Activated CD4-positive, alpha-beta T cell treated with anti-CD3 and anti-CD28 coated beads, Interleukin-2, amount 50 U/mL, for 4 hours (primary cell): ENCODE data around the gene ST3GAL4.
"Not testable (repeated sequence)": the region's sequence is repeated elsewhere in the genome, so short reads cannot be mapped to it uniquely, and the experiment has no call there.

Experiments
- DNase-seq, 2 experiments: peaks; one replicate each; pipeline ENCODE4 v3.0.0-alpha.2; 2020

ST3GAL4 gene

DNA sequence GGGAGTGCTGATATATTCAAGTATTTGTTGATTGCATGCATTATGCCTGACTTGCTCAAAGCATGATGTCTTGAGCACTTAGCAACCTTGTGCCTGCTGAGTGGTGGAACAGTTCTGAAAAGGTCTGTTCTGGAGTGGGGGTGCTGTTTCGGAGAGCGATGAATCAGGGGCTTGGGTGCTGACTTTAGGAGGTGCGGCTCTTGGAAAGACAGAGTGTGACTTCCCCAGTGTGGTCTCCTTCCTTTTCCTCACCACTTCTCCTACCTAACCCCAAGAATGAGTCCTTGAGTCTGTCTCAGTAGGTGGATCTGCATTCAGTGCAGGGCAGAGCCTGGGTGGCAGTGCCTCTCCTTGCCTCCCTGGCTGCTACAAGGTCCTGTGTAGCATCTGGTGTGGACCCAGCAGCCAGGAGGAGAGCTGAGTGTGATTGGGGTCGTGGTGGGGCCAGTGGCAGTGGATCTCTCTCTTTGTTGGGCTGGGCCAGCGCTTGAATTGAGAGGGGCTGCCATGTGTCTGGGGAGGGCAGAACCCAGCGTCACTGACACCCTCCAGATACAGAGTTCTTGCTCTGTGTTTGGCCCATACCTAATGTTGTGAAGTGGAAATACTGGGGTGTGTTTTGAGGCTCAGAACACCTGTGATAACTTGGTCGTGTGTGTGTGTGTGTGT, 35.9 kb downstream of the ST3GAL4 start:
- no peak for DNase-seq

DNA sequence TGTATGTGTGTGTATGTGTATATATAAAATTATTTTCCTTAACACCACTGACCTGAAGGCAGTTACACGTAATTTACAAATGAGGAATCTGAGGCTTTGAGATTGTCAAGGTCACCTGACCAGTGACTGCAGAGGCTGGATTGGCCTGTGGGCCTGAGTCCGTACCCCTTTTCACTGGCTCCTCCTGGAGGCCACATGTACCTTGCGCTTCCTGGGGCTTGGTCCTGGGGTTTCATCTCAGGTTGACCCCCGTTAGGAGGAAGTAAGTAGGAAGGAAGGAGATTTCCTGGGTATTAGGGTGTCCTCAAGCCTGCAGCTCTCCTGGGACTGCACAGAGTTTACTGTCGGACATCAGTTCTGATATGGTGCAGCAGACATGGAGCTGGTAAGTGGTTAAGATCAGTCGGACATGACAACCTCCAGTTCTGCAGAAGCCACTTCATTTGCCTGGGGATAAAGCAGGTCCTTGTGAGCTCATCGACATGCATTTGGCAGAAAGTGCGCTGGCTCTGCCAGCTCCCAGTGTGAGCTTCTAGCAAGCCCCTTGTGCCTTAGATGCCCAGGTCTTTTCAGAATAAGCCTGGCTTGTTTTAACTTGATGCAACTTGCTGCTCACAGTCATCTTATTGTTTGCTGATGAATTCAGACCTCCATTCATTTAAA, 36.6 kb downstream of the ST3GAL4 start:
- DNase-seq = no peak

DNA sequence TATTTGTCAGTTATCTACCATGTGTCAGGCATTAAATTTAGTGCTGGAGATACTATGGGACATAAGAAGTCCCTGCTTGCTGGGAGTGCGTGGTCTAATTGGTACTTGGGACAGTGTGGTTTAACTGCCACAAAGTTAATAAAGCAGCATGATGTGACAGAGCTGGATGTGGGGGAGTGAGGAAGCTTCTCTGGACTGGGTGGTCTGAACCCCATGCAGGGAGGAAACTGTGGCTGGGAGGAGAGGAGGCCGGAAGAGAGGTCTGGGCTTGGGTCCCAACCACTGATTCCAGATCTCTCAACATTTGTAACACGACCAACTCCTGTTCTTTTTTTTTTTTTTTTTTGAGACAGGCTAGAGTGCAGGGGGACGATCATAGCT, 37.1 kb downstream of the ST3GAL4 start:
- DNase-seq = no peak

- DNase-seq = no peak
Observed at GRCh38 chr11:126393143-126393542, 37.7 kb downstream of the ST3GAL4 start.

- no peak for DNase-seq
Observed at GRCh38 chr11:126394036-126394435, 38.5 kb downstream of the ST3GAL4 start.

- DNase-seq = not testable (repeated sequence)
Observed at GRCh38 chr11:126394634-126395072, 39.2 kb downstream of the ST3GAL4 start.

DNA sequence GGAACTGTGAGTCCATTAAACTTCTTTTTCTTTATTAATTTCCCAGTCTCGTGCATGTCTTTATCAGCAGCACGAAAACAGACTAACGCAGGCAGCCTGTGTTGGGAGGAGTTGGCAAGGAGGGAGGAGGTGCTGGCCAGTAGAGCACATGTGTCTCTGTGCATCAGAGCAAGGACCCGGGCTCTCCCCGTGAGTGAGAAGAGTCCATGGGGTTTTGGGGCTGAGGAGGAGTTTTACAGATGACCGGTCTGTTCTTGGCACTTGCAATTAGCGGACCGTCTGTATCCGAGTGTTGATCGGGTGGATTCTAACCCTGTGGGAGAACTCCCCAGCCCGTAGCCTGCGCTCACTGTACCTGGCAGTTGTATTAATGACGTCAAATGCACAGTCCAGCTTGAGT, 40.3 kb downstream of the ST3GAL4 start:
- DNase-seq = not testable (repeated sequence)

DNA sequence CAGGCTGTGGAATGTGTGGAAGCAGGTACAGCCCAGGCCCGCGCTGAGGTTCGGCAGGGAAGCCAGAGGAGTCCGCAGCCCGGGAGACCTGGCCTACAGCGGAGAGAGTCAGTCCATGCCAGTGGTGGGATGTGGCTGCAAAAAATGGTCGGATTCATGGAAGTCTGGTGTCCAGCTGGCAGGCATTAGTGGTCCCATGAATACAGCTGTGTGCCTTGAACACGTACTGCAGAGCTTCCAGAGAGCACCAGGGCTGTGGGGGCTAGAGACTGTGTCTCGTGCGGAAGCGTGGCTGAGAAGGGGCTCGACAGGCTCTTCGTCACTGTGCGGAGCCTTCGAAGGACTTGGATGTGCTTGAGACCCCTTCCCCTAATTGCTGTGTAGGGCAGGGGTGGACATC, 40.8 kb downstream of the ST3GAL4 start:
- DNase-seq = not testable (repeated sequence)

- DNase-seq = no peak
Observed at GRCh38 chr11:126396965-126397364, 41.5 kb downstream of the ST3GAL4 start.

- DNase-seq = no peak
Observed at GRCh38 chr11:126398296-126398695, 42.8 kb downstream of the ST3GAL4 start.

DNA sequence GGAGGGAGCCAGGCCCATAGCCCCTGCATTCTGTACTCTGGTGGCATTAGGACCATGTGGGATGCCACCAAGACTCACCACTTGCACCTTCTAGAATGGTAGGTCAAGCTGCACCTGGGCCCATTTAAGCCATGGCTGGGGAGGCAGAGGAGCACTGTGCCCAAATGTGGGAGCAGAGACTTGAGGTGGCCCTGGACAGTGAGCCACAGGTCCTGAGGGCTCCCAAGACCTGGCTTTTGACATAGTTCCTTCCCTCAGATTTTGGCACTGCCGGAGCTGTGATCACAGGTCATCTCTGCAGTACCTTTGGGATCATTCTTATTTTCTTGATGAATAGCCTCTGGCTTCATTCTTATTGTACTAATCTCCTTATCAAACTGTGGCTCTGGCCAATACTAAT, 43.2 kb downstream of the ST3GAL4 start:
- DNase-seq = no peak

DNA sequence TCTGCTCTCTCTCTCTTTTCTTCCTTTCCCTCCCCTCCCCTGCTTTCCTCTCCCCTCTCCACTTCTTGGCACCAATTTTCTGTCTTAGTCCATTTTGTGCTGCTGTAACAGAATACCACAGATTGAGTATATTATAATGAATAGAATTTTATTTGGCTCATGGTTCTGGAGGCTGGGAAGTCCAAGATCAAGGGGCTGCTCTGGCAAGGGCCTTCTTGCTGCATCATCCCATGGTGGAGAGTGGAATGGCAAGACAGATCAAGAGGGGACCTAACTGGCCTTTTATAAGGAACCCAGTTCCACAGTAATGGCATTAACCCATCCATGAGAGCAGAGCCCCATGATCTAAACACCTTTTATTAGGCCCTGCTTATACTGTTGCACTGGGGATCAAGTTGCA, 44.5 kb downstream of the ST3GAL4 start:
- no peak for DNase-seq

GRCh38 chr11:126400479-126400878, 45.0 kb downstream of the ST3GAL4 start:
- no peak for DNase-seq

- DNase-seq = no peak
Observed at GRCh38 chr11:126403022-126403581, 47.6 kb downstream of the ST3GAL4 start.

DNA sequence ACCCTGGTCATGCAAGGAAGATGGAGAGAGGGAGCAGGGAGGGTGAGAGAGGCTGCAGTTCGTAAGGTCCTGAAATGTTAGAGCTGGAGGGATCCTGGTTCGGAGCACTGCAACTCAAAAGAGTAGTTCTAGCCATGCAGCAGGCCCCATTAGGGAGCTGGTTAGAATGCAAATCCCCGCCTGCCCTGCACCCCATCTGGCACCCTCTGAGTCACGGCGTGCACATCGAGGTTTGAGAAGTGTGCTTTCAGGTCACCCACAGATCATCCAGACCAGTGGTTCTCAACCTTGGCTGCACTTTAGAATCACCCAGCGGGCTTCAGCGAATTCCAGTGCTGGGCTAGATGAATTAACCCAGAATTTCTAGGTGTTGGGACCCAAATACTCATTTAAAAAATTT, 48.2 kb downstream of the ST3GAL4 start:
- no peak for DNase-seq

- DNase-seq = no peak
Observed at GRCh38 chr11:126404367-126404766, 48.9 kb downstream of the ST3GAL4 start.

- DNase-seq = no peak
Observed at GRCh38 chr11:126405374-126405773, 49.9 kb downstream of the ST3GAL4 start.

DNA sequence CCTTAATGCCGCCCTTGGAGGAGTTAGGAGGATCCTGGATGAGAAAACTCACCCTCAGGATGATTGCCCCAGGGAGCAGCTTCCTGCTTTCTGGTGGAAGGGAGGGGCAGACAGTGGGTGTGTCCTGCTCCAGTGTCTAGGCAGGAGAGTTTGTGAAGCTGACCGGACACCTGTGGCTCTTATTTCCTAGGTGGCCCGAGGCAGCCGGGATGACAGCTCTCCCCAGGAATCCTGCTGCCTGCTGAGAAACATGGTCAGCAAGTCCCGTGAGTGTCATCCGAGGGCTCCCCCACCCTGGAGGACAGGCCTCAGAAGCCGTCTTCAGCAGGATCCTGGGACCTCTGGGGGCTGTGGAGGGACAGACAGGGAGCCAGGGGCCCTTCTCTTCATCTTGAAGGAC, 50.4 kb downstream of the ST3GAL4 start:
- no peak for DNase-seq

DNA sequence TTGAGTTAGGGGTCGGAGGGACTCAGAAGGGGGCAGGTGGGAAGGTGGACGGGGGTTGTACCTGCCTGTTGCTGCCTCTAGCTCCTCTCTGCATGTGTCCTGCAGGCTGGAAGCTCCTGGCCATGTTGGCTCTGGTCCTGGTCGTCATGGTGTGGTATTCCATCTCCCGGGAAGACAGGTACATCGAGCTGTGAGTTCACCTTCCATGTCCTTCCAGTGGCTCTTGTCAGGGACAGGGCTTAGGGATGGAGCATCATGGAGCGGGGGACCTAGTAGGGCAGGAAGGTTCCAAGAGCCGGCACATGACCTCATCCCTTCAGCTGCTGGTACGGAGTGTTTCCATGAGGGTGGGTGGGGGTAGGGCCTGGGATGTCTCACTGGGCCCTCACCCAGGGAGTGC, 50.9 kb downstream of the ST3GAL4 start:
- no peak for DNase-seq

DNA sequence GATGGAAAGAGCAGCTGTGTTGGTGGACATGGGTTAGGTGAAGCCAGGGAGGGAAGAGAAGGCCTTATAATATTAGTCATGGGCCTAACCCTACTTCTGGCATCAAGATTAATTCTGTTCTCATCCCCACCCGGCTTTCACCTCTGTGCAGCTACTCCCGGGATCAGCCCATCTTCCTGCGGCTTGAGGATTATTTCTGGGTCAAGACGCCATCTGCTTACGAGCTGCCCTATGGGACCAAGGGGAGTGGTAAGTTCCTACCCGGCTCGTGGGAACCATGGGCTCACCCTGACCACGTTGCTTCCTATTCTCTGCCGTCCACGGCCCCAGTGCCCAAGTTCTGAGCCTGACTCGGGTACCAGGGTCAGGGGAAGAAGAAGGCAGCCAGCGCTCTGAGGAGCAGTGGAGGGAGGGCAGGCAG, 51.6 kb downstream of the ST3GAL4 start:
- DNase-seq = no peak

GRCh38 chr11:126407682-126408288, 52.3 kb downstream of the ST3GAL4 start:
- no peak for DNase-seq

GRCh38 chr11:126408496-126408895, 53.0 kb downstream of the ST3GAL4 start:
- DNase-seq = no peak

DNA sequence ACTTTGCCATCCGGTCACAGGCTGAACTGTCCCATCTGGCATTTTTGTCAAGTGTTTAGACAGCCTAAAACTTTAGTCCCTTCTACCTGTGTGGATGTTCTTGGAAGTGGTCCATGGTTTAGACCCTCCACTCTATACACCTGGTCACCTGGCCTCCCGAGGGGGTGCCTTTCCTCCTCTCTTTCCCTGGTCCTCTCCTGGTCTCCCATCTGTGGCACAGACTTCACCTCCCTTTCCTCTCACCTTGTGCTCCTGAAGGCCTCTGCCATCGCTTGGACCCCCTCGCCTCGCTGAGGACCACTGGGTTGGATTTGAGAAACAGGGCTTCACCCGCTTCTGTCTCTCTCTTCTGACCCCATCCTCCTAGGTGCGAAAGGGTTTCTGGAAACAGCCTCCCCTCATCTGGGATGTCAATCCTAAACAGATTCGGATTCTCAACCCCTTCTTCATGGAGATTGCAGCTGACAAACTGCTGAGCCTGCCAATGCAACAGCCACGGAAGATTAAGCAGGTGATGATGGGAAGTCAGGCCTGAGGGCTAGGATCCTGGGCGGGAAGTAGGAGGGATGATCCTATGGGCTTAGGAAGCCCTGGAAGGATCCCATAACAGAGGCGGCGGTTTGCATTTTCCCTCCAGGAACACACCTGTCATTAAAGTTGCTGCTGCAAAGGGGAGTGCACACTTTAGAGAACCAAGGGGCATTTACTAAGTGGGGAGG, 53.6 kb downstream of the ST3GAL4 start:
- no peak for DNase-seq
